Raji (cell line): ENCODE measurements around the gene KRTAP9-8.
"Not testable (repeated sequence)": the region's sequence is repeated elsewhere in the genome, so short reads cannot be mapped to it uniquely, and the experiment has no call there.

ENCODE experiments used
- POLR2A ChIP-seq: IDR thresholded peaks from 2 replicates; pipeline ENCODE4 v1.6.1; 2011; ENCODE audit warnings: low read depth, low read length, control low read depth; ENCODE audit not compliant: insufficient read depth

The KRTAP9-8 gene

GRCh38 chr17:41237949-41238437, at the start of gene KRTAP9-8:
Gene KRTAP9-8, plus strand, starts transcription at chr17:41237999. Its CDS starts 53 bp downstream, at chr17:41238052.
- TF ChIP-seq POLR2A: not testable (repeated sequence)

GRCh38 chr17:41189837-41190318, 47.9 kb upstream of the KRTAP9-8 start, which contains the start of gene KRTAP9-1:
Gene KRTAP9-1, plus strand, starts transcription at chr17:41189887. Its CDS starts 0 bp downstream, at chr17:41189887.
- not testable (repeated sequence) for TF ChIP-seq POLR2A

GRCh38 chr17:41190328-41190727, 47.5 kb upstream of the KRTAP9-8 start:
- TF ChIP-seq POLR2A: no peak

- TF ChIP-seq POLR2A: no peak
Measured at GRCh38 chr17:41196068-41196467, 41.7 kb upstream of the KRTAP9-8 start.

GRCh38 chr17:41199421-41200078, 38.2 kb upstream of the KRTAP9-8 start:
- no peak for TF ChIP-seq POLR2A

GRCh38 chr17:41211845-41212466, 25.8 kb upstream of the KRTAP9-8 start:
- TF ChIP-seq POLR2A: no peak

- no peak for TF ChIP-seq POLR2A
Measured at GRCh38 chr17:41212524-41213169, 25.2 kb upstream of the KRTAP9-8 start.

- no peak for TF ChIP-seq POLR2A
Measured at GRCh38 chr17:41215681-41216080, 22.1 kb upstream of the KRTAP9-8 start.

GRCh38 chr17:41223821-41224220, 14.0 kb upstream of the KRTAP9-8 start:
- TF ChIP-seq POLR2A: no peak

GRCh38 chr17:41226051-41226450, 11.7 kb upstream of the KRTAP9-8 start:
- no peak for TF ChIP-seq POLR2A

GRCh38 chr17:41226598-41227095, 11.2 kb upstream of the KRTAP9-8 start, which contains the start of gene KRTAP9-2:
Gene KRTAP9-2, plus strand, starts transcription at chr17:41226648. Its CDS starts 7 bp downstream, at chr17:41226655.
- not testable (repeated sequence) for TF ChIP-seq POLR2A

GRCh38 chr17:41230094-41230493, 7.7 kb upstream of the KRTAP9-8 start:
- TF ChIP-seq POLR2A: no peak

- no peak for TF ChIP-seq POLR2A
Measured at GRCh38 chr17:41231731-41232130, 6.1 kb upstream of the KRTAP9-8 start.

- TF ChIP-seq POLR2A: not testable (repeated sequence)
Measured at GRCh38 chr17:41232399-41233105, 5.2 kb upstream of the KRTAP9-8 start, which contains the start of gene KRTAP9-3. Gene KRTAP9-3, plus strand, starts transcription at chr17:41232449. Its CDS starts 53 bp downstream, at chr17:41232502.

GRCh38 chr17:41249637-41250240, 11.9 kb downstream of the KRTAP9-8 start, which contains the start of gene KRTAP9-4:
Gene KRTAP9-4, plus strand, starts transcription at chr17:41249687. Its CDS starts 34 bp downstream, at chr17:41249721.
- not testable (repeated sequence) for TF ChIP-seq POLR2A

GRCh38 chr17:41251261-41251660, 13.5 kb downstream of the KRTAP9-8 start:
- TF ChIP-seq POLR2A: no peak
